Measurements from ENCODE around the gene ANGPTL5. TPM values are rescaled to one million over a fixed set of nuclear protein-coding genes. Genes with fewer than 3 reads are reported as not detected.

Gene ANGPTL5
- total and polyA plus RNA-seq, 9 of the 15 experiments (the other 6 are each of a cell fraction or from before 2014, with no cell fraction given), result 0.03 TPM; not detected in 8

DNA sequence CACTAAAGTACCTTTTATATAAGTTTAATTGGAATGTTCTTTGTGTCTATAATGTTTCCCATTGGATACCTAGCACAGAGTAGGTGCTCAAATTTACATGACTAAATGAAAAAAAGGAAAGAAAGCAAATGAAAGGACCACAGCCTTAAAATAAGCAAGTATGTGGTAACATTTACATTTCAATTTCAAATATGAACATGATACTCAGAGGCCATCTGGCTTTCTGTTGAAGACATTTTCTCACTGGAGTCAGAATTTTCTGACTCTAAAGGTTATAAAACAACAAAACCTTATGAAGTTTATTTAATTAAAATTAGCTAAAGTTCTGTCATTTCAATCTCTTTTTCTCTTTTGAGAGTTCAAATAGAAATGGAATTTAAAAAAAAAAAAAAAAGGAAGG lies 904 bp upstream of the ANGPTL5 start (continued):
- TF ChIP-seq, protein P1, sequence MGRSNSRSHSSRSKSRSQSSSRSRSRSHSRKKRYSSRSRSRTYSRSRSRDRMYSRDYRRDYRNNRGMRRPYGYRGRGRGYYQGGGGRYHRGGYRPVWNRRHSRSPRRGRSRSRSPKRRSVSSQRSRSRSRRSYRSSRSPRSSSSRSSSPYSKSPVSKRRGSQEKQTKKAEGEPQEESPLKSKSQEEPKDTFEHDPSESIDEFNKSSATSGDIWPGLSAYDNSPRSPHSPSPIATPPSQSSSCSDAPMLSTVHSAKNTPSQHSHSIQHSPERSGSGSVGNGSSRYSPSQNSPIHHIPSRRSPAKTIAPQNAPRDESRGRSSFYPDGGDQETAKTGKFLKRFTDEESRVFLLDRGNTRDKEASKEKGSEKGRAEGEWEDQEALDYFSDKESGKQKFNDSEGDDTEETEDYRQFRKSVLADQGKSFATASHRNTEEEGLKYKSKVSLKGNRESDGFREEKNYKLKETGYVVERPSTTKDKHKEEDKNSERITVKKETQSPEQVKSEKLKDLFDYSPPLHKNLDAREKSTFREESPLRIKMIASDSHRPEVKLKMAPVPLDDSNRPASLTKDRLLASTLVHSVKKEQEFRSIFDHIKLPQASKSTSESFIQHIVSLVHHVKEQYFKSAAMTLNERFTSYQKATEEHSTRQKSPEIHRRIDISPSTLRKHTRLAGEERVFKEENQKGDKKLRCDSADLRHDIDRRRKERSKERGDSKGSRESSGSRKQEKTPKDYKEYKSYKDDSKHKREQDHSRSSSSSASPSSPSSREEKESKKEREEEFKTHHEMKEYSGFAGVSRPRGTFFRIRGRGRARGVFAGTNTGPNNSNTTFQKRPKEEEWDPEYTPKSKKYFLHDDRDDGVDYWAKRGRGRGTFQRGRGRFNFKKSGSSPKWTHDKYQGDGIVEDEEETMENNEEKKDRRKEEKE (IDR thresholded peaks at IDR 0.05; ENCODE audit: borderline replicate concordance in 1 of 2, control insufficient read depth in 1 of 2, low read depth in 2 of 2, low read length in 1 of 2), result no peak
- no peak for TF ChIP-seq KDM2B (CRISPR knock-in tag; IDR thresholded peaks at IDR 0.05)
- TF ChIP-seq, protein P2, sequence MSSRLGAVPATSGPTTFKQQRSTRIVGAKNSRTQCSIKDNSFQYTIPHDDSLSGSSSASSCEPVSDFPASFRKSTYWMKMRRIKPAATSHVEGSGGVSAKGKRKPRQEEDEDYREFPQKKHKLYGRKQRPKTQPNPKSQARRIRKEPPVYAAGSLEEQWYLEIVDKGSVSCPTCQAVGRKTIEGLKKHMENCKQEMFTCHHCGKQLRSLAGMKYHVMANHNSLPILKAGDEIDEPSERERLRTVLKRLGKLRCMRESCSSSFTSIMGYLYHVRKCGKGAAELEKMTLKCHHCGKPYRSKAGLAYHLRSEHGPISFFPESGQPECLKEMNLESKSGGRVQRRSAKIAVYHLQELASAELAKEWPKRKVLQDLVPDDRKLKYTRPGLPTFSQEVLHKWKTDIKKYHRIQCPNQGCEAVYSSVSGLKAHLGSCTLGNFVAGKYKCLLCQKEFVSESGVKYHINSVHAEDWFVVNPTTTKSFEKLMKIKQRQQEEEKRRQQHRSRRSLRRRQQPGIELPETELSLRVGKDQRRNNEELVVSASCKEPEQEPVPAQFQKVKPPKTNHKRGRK (tag; IDR thresholded peaks at IDR 0.05), result no peak

DNA sequence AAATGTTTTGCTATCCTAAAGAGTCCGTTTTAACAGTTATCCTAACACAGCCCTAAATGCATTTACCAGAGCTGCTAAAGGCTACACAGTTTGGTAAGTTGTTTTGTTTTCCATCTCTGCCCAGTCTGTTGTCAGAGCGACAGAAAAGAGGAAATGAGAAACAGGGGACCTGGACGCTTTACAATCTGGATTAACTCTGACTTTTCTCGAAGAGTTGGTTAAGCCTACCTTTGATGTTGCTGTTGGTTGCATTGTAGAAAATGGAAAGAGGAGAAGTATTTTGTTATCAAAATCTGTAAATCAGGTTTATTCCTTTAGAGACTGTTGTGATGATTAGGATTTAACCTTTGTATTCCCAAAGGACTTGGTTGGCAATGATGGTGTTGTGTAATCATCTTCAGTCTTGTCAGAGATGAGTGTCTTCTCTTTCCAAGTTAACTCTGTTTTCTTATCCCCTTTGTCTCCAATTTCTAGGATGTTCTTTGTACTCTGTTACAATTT lies 481 bp downstream of the ANGPTL5 start:
- no peak for ATAC-seq
- in situ Hi-C loops (cut with MboI), result no loop called here
- no peak overlapping the region; the same call in 1 of the 2 replicates for H3K4me2 ChIP-seq (ENCODE audit: insufficient read depth, low read length)
- ChIA-PET POLR2A (no interaction called here), CTCF (ENCODE audit: low intra/inter-chr PET ratio) (no interaction called here)
- H3K4me3 ChIP-seq, result no peak overlapping the region
- intact Hi-C loops (cut with micrococcal nuclease), result no loop called here
- no TSS peak for BruUV-seq (replicated peaks)
- peaks cover 0 to 8% of the 10 kb centered on the region in 2 experiments; a peak in 1 of 5 replicates for H3K4me1 ChIP-seq (replicated peaks in 1 of 2; ENCODE audit: control insufficient read depth in 2 of 2, insufficient read depth in 2 of 2, low read length in 2 of 2)
- DNase-seq (ENCODE audit: extremely low read depth in 1 of 4, low spot score in 3 of 4), result no peak
- H3K36me3 ChIP-seq (ENCODE audit: control insufficient read depth, insufficient read depth, low read length), result no peaks in the 10 kb centered on the region
- H3K9me3 ChIP-seq (replicated peaks; ENCODE audit: control insufficient read depth, insufficient read depth, low read depth, low read length), result no peaks in the 10 kb centered on the region
- TF ChIP-seq PHF8 (IDR thresholded peaks at IDR 0.05; ENCODE audit: borderline replicate concordance, low read length), result 0 out of 2 replicates have a peak, but pooled peaks have one; percentile 12
- peak; percentile 60; the same call in 1 of the 2 replicates for TF ChIP-seq SPI1 (IDR thresholded peaks at IDR 0.05; ENCODE audit: borderline replicate concordance, low read depth, low read length)
- TF ChIP-seq CEBPB (tag; IDR thresholded peaks at IDR 0.05), result peak; percentile 29; the same call in 1 of the 2 replicates
- TF ChIP-seq SMARCA4 (IDR thresholded peaks at IDR 0.05), result no peak
- no peak for TF ChIP-seq XRCC3 (IDR thresholded peaks at IDR 0.05)
- TF ChIP-seq BRF1 (IDR thresholded peaks at IDR 0.05; ENCODE audit: borderline replicate concordance, extremely low read depth, insufficient read length), result no peak
- no peak for TF ChIP-seq BCL6 (CRISPR knock-in tag; IDR thresholded peaks at IDR 0.05)
- TF ChIP-seq RFX1 (IDR thresholded peaks at IDR 0.05), result peak; percentile 37
- H3K79me2 ChIP-seq (ENCODE audit: control insufficient read depth, insufficient read depth, low read length), result no peaks in the 10 kb centered on the region
- FAIRE-seq, result peak; percentile 48
- no peak overlapping the region for H3K27ac ChIP-seq (ENCODE audit: extremely low read depth, low read depth, low read length)
- no peaks in the 10 kb centered on the region for H3K27me3 ChIP-seq (ENCODE audit: control insufficient read depth in 2 of 2, insufficient read depth in 2 of 2, low read length in 2 of 2)
- H4K20me1 ChIP-seq (replicated peaks; ENCODE audit: control insufficient read depth, insufficient read depth, low read length), result no peaks in the 10 kb centered on the region
- H2AFZ ChIP-seq (ENCODE audit: low read depth, low read length), result peak overlapping the region; percentile 90
- WGBS (ENCODE audit: insufficient coverage, low coverage, missing lambda C conversion rate), result 11% methylated on average over 4 of the region's 4 CpGs
- H3K9ac ChIP-seq (ENCODE audit: insufficient read depth in 1 of 2, low read depth in 2 of 2, low read length in 2 of 2), result no peak overlapping the region
- no peaks in the 10 kb centered on the region for H3K9me1 ChIP-seq (ENCODE audit: control insufficient read depth, insufficient read depth, low read length)
